GM19463 (cell line): Measurements from ENCODE around the gene LGI4.

ENCODE experiments used
- ATAC-seq: cut with Tn5 transposase; IDR thresholded peaks from one replicate; pipeline ENCODE4 v1.9.1; 2021; ENCODE audit warnings: mild to moderate bottlenecking, moderate library complexity; ENCODE audit not compliant: unreplicated experiment

Gene LGI4

GRCh38 chr19:35088131-35088913 is 46.5 kb downstream of the LGI4 start:
- no peak for ATAC-seq

DNA sequence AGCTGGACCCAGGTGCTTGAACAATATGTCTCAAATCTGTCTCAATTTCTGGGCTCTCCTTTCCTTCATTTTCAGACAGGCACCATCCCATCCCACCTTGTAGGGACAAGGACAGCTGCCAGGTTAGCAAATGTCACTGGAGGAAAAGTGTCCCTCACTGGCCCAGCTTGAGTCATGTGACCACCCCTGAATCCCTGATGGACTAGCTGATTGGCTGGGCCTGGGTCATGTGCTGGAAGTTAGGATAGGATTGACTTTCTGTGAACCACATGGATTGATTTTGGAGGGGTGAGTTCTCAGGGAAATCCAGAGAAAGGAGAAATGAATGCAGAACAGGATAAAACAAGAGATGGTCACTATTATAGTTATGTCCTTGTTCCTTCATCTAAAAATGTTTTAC is 47.5 kb downstream of the LGI4 start:
- no peak for ATAC-seq

DNA sequence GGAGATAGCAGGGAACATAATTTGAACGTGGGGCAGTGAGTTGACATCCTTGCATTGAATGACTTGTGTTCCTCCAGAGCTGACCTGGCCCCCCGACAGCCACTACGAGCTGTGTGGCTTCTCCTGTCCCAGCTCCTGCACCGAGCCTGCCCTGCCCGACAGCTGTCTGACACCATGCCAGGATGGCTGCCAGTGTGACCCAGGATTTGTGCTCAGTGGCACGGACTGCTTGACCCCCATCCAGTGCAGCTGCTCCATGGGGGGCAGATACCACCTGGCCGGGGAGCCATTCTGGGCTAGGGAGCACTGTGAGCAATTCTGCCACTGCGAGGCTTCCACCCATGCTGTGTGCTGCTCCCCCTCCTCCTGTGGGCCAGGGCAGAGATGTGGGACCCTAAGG is 48.4 kb downstream of the LGI4 start:
- no peak for ATAC-seq

DNA sequence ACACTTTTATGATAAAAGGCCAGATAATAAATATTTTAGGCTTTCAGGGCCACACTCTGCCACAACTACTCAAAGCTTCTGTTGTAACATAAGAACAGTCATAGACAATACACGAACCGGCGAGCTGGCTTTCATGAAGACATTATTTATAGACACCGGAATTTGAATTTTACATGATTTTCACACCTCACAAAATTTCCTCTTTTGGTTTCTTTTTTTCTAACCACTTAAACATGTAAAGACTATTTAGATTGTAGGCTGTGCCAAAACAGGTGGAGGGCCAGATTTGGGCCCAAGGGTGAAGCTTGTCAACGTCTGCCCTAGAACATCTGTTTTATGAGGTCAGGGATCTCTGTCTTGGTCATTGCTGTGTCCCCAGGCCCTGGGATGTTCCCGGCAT is 48.9 kb downstream of the LGI4 start:
- no peak for ATAC-seq

GRCh38 chr19:35084509-35084762 is 50.4 kb downstream of the LGI4 start:
- ATAC-seq: no peak

DNA sequence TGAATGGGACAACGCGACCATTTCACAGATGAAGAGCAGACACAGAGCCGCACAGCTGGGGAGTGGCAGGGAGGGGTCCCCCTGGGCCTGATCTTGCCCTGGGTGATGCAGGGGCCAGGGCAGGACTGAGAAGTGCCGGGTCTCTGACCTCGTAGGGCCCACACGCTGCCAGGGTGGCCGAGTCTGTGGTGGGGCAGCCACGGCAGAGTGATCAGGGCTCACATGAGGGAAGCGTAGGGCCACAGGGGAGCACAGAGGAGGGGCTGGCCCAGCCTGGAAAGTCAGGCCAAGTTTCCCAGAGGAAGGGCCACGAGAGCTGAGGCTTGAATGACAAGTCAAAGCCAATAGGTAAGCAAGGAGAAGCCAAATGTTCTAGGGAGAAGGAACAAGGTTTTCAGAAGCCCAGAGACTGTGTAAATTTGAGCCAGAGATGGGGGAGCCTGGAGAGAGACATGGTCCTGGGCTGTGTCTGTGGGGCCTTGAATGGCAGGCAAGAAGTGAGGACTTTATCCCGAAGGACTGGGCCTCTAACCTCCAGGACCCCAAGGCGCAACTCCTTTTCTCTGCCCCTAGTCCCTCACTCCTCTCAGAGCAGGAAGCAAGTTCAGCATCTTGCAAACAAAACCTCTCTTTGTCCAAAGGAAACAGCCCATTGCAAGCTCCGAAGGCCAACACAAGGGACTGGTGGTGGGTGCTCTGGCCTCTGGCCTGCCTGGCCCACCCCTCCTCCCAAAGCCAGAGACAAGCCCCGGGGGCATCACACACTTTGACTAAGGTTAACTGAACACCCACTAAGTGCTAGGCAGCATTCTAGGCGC is 51.0 kb downstream of the LGI4 start:
- ATAC-seq: no peak

DNA sequence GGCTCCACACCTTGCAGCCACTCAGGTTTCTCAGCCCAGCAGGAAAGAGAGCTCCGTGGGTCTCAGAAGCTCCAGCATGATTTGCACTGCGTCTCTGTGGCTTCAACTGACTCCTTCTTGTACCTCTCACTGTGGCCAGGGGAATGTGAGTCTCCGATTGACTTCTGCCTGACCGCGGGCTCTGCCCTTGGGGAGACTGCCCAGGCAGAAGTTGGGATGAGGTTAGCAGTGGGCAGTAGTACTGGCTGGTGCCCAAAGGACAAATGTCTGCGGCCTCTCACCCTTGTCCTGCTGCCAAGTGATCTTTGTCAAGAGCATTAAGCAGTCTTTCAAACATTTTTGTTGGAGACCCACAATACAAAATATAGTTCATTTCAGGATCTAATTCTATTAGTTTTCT is 53.7 kb downstream of the LGI4 start:
- no peak for ATAC-seq

DNA sequence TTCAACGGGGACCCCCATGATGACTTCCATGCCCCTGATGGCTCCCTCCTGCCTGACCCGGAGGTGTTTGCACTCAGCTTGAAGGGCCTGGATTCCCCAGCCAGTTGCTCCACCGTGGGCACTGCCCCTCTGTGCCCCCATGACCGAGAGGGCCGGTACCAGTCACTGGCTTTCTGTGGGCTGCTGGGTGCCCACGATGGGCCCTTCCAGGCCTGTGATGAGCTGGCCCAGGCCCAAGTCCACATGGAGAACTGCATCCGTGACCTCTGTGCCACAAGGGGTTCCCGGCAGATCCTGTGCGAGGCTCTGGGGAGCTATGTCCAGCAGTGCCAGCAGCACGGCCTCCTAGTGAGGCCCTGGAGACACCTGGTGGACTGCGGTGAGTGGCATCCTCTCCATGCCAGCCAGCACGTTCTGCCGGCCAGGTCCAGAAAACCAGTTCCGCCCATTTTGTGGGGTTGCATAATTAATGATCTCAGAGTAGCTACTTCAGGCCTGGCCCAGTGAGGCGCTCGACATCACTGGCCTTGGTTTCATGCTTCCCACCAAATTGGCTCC is 54.2 kb downstream of the LGI4 start:
- no peak for ATAC-seq

GRCh38 chr19:35079826-35080225 is 55.0 kb downstream of the LGI4 start:
- no peak for ATAC-seq

- no peak for ATAC-seq
Observed at GRCh38 chr19:35077411-35078223, 57.2 kb downstream of the LGI4 start.

DNA sequence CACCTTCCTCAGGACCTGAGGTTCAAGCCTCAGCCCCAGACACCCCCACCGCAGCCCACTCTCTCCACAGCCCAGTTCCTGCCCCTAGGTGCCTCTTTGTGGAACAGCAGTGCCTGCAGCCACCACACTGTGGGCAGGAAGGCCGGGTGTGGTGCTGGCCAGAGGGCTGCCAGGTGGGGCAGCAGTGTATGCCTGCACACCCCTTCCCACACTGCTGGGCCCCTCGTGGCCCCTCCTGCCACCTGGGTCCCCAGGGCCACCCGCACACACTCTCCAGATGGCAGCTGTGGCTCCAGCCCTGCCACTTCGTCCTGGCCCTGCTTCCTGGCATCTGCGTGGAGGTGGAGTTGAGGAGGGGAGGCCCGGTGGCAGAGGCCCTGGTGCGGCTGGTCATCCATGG is 58.2 kb downstream of the LGI4 start:
- no peak for ATAC-seq

- ATAC-seq: no peak
Observed at GRCh38 chr19:35076026-35076370, 58.9 kb downstream of the LGI4 start.

DNA sequence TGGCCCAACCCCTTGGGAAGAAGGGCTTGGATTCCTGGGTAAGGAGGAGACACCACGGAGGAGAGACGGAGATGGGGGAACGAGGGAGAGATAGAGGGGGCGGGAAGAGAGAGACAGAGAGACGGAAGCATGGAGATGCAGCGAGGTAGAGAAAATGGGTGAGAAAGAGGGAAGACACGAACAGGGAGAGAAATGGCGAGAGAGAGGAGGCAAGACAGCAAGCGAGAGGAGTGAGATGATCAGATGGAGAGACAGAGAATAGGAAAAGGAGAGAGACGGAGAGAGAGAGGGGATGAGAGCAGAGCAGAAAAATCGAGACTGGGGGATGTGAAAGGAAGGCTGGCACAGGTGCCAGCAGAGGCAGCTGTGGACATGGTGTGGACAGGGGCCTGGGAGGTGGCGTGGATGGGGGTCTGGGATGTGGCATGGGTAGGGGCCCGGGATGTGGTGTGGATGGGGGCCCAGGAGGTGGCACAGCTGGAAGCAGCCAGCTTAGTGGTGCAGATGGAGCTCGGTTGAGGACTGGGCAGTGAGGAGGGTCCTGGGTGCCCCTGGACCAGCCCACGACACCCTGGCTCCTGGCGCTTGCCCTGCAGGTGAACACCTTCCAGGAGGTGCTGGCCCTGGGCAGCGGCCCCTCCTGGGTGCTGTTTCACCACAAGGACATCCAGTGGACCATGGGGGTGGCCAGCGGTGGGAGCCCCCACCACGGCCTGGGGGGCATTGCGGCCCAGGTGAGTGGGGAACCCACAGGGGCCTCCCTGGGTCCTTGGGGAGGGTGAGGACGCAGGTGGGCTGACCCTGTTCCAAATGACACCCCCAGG is 59.4 kb downstream of the LGI4 start:
- ATAC-seq: no peak
